EH (cell line): ENCODE data around the gene FOXO3.
"Not testable (repeated sequence)": the region's sequence is repeated elsewhere in the genome, so short reads cannot be mapped to it uniquely, and the experiment has no call there.

Experiments
- DNase-seq: peaks from one replicate; pipeline ENCODE4 v3.0.0-alpha.2; 2015; ENCODE audit warnings: low read depth

The FOXO3 gene

GRCh38 chr6:108560463-108561308, at the start of gene FOXO3:
TSS of gene FOXO3 (plus strand) at chr6:108560917. CDS start at chr6:108561209, 292 bp downstream.
- peak; percentile 88 for DNase-seq

DNA sequence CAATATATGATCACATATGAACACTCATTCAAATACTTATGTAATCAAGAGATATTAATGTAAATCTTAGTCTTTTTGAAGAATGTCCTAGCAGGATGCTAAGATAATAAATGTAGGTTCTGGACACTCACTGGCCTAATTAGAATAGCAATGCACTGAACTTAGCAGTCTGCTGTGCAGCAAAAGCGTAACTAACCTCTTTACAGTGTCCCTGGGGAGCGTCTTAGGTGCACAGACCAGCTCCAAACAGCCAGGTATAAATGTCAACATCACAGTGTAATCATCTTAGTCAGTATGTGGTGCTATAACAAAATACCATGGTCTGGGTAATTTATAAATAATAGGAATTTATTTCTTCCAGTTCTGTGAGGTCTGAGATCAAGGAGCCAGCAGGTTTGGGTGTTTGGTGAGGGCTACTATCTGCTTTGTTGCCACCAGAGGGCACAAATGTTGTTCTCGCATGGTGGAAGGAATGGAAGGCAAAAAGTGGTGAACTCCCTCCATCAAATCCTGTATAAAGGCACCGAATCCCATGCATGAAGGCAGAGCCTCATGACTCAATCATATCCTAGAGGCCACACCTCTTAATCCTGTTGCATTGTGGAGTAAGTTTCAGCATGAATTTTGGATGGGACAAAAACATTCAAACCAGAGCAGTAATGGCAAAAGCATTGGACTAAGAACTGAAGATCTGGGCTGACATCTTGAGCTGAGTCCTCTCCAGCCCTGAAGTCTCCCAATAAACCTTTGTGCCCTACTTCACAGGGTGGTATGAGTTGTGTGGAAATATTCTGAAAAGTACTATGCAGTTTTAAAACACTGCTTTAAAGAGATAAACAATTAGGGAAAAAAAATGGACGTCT, 41.8 kb upstream of the FOXO3 start:
- peak; percentile 32 for DNase-seq

- DNase-seq = no peak
These were observed 39.1 kb upstream of the FOXO3 start for GRCh38 chr6:108521616-108522107.

DNA sequence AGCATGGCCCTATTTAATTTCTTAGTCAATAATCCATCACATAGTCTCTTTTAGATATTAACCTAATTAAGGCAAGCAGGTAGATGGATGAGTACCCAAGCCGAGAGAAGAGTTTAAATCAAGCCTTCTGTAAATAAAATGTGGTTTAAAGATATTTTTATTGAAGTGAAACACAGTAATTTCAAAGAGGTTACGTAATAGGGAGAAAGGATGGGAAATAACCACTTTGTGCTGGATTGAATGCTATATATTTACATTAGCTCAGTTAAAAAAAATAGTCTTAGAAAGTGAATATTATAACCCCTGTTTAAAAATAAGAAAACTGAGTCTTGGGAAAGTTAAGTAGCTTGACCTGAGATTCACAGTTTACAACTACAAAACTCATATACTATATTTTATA, 37.0 kb upstream of the FOXO3 start:
- DNase-seq = no peak

GRCh38 chr6:108524528-108525248, 36.0 kb upstream of the FOXO3 start:
- peak; percentile 20 for DNase-seq

DNA sequence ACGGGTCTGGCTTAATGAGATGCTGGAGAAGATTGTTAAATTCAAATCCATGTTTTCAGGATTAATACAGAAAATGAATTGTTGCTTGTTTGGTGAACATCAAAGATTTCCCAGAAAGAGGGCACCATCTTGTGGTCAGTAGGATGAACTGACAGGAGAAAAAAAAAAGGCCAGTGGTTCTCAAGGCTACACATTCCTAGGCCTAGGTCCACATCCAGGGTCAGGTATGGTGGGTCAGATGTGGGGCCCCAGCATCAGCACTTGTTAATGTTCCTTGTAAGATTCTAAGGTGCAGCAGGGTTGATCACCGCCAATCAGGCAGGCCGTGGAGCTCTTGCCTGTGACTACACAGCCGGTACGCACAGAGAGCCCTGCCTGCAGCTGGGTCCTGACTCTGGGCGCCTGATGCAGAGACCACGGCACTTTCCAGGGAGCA, 34.0 kb upstream of the FOXO3 start:
- peak; percentile 56 for DNase-seq

DNA sequence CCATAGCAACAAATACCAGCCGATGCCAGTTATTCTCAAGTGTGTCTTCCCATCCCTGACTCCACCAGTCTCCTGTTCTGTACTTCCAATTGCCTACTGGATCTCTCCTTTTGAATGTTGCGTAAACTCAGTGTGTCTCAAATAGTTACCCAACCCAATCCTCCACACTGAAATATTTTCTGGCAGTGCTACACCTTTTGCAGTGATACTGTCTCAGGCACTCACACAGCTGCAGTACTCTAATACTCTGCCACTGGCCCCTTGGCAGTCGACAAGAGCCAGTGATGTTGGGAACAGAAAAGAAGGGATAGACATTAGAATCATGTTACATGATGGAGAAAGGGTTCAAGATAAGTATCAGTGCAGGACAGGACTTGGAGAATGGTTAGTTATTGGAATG, 31.8 kb upstream of the FOXO3 start:
- DNase-seq = no peak

GRCh38 chr6:108531332-108531731, 29.4 kb upstream of the FOXO3 start:
- DNase-seq = no peak

- DNase-seq = no peak
These were observed 25.5 kb upstream of the FOXO3 start for GRCh38 chr6:108535114-108535742.

DNA sequence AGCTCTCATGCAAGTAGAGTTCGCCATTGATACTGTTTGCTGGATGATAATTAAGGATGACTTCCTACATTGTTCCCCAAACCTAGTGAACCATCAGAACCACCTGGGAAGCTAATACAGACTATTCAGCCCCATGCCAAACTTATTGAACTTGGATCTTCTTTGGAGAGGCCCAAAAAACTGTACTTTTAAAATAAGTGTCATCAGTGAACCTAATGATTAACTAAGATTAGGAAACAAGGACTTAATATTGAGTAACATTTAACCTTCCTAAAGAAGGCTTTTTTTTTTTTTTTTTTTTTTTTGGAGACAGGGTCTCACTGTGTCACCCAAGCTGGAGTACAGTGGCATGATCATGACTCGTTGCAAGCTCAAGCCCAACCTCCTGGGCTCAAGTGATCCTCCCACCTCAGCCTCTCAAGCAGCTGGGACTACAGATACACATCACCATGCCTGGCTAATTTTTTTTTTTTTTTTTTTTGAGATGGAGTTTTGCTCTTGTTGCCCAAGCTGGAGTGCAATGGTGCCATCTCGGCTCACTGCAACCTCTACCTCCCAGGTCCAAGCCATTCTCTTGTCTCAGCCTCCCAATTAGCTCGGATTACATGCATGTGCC, 24.7 kb upstream of the FOXO3 start:
- not testable (repeated sequence) for DNase-seq

- peak; percentile 79 for DNase-seq
These were observed 18.6 kb upstream of the FOXO3 start for GRCh38 chr6:108541843-108542759.

- no peak for DNase-seq
These were observed 17.4 kb upstream of the FOXO3 start for GRCh38 chr6:108543175-108543940.

DNA sequence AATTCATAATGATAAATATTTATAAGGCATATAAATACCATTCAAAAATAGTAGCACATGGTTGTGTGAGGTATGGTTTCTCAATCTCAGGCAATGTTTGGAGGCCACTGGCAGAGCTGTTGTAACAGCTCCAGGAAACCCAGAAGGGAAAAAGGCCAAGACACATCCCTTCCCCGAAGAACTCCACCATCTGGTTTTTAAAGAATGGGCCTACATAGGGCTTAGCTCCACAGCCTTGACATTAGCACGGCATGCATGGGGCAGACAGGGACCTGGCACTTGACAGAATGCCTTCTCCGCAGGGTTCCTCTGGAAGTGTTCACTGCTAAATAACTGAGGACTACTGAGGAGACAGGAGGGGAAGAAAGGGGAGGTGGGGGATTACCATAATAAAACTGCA, 16.1 kb upstream of the FOXO3 start:
- peak; percentile 42 for DNase-seq

GRCh38 chr6:108546079-108547049, 14.4 kb upstream of the FOXO3 start:
- no peak for DNase-seq

- DNase-seq = no peak
These were observed 11.5 kb upstream of the FOXO3 start for GRCh38 chr6:108549241-108549640.

GRCh38 chr6:108549741-108550140, 11.0 kb upstream of the FOXO3 start:
- no peak for DNase-seq

DNA sequence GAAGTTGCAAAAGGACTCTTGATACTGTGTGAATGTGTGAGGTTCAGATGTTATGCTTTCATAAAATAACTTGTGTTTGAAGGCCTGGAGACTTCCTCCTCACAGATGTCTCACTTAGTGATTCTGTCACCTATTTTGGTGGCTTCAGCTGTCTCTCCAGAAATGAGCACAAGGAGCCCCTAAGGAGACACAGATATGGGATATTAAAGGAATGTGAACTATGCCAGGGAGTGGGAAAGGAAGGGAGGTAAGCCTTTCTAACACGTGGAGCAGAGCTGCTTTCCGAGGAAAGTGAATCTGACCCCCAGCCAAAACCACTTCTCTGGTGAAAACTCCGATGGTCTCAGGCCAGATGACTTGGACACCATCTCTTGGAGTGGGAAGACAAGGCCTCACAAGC, 10.5 kb upstream of the FOXO3 start:
- no peak for DNase-seq

DNA sequence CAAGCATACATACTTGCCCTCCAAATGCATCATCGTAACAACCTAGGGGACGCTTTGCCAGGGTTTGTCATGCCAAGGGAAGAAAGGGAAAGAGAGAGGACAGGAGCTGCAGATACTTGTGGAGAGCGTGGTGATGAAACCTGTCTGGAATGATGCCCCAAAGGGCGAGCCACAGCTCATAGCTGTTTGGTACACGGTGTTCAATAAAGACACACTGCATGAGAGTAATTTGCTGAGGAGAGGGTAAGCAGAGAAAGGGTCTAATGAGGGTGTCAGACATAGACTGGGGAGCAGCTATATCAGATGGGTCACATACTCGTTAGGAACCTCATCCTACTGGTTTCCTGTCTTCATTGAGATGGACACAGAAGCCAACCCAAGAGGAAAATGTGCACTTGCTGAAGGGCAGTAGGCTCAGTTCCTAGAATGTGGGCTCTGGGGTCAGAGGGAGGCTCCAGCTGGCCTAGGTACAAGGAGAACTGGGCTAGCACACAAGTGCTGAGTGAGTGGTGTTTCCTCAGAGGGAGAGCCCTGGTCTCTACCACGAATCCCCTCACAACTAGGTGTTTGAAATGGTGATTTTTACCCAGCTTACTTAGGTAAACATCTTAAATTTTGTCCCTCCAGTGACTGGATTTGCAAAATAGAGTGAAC, 5.2 kb upstream of the FOXO3 start:
- no peak for DNase-seq
